Measurements from ENCODE around the gene PRAMEF5.
"Not testable (repeated sequence)": the region's sequence is repeated elsewhere in the genome, so short reads cannot be mapped to it uniquely, and the experiment has no call there.

Gene PRAMEF5

GRCh38 chr1:13253898-13254297, at the start of gene PRAMEF5:
PRAMEF5 (plus strand) TSS chr1:13254198; CDS start chr1:13259269, 5,071 bp downstream.
- DNase-seq (ENCODE audit: low read depth in 2 of 2): not testable (repeated sequence)

- not testable (repeated sequence) for DNase-seq (ENCODE audit: low read depth in 2 of 2)
These were observed 45.3 kb upstream of the PRAMEF5 start for GRCh38 chr1:13208712-13209111.

- DNase-seq (ENCODE audit: low read depth in 2 of 2): not testable (repeated sequence)
These were observed 37.4 kb upstream of the PRAMEF5 start for GRCh38 chr1:13216619-13217018.

- not testable (repeated sequence) for DNase-seq (ENCODE audit: low read depth in 2 of 2)
These were observed 34.8 kb upstream of the PRAMEF5 start for GRCh38 chr1:13219203-13219602.

GRCh38 chr1:13222788-13223187, 31.2 kb upstream of the PRAMEF5 start:
- not testable (repeated sequence) for DNase-seq (ENCODE audit: low read depth in 2 of 2)

GRCh38 chr1:13224480-13225060, 29.4 kb upstream of the PRAMEF5 start:
- DNase-seq (ENCODE audit: low read depth in 2 of 2): no peak

GRCh38 chr1:13225675-13226204, 28.3 kb upstream of the PRAMEF5 start, which contains the start of gene PRAMEF18:
PRAMEF18 (minus strand) TSS chr1:13226154; CDS start chr1:13226106, 48 bp downstream.
- not testable (repeated sequence) for DNase-seq (ENCODE audit: low read depth in 2 of 2)

- DNase-seq (ENCODE audit: low read depth in 2 of 2): not testable (repeated sequence)
These were observed 26.5 kb upstream of the PRAMEF5 start for GRCh38 chr1:13227271-13228055.

- no peak for DNase-seq (ENCODE audit: low read depth in 2 of 2)
These were observed 25.6 kb upstream of the PRAMEF5 start for GRCh38 chr1:13228343-13228781.

GRCh38 chr1:13230096-13230495, 23.9 kb upstream of the PRAMEF5 start:
- DNase-seq (ENCODE audit: low read depth in 2 of 2): not testable (repeated sequence)

GRCh38 chr1:13230601-13231000, 23.4 kb upstream of the PRAMEF5 start:
- DNase-seq (ENCODE audit: low read depth in 2 of 2): not testable (repeated sequence)

GRCh38 chr1:13231061-13231750, 22.8 kb upstream of the PRAMEF5 start:
- DNase-seq (ENCODE audit: low read depth in 2 of 2): not testable (repeated sequence)

- DNase-seq (ENCODE audit: low read depth in 2 of 2): not testable (repeated sequence)
These were observed 21.9 kb upstream of the PRAMEF5 start for GRCh38 chr1:13232056-13232455.

GRCh38 chr1:13234057-13234456, 19.9 kb upstream of the PRAMEF5 start:
- not testable (repeated sequence) for DNase-seq (ENCODE audit: low read depth in 2 of 2)

GRCh38 chr1:13237572-13237971, 16.4 kb upstream of the PRAMEF5 start:
- not testable (repeated sequence) for DNase-seq (ENCODE audit: low read depth in 2 of 2)

- DNase-seq (ENCODE audit: low read depth in 2 of 2): not testable (repeated sequence)
These were observed 14.4 kb upstream of the PRAMEF5 start for GRCh38 chr1:13239633-13240032.

GRCh38 chr1:13243536-13244263, 10.3 kb upstream of the PRAMEF5 start:
- DNase-seq (ENCODE audit: low read depth in 2 of 2): not testable (repeated sequence)

- DNase-seq (ENCODE audit: low read depth in 2 of 2): not testable (repeated sequence)
These were observed 8.0 kb upstream of the PRAMEF5 start for GRCh38 chr1:13245841-13246553.

- not testable (repeated sequence) for DNase-seq (ENCODE audit: low read depth in 2 of 2)
These were observed 7.5 kb upstream of the PRAMEF5 start for GRCh38 chr1:13246554-13246871.

GRCh38 chr1:13247122-13247521, 6.9 kb upstream of the PRAMEF5 start:
- DNase-seq (ENCODE audit: low read depth in 2 of 2): not testable (repeated sequence)

- DNase-seq (ENCODE audit: low read depth in 2 of 2): not testable (repeated sequence)
These were observed 11.1 kb downstream of the PRAMEF5 start for GRCh38 chr1:13265124-13265523.

Measured in fibroblast of skin of left biceps (primary cell).